ENCODE results near the gene KBTBD8.

Gene KBTBD8

DNA sequence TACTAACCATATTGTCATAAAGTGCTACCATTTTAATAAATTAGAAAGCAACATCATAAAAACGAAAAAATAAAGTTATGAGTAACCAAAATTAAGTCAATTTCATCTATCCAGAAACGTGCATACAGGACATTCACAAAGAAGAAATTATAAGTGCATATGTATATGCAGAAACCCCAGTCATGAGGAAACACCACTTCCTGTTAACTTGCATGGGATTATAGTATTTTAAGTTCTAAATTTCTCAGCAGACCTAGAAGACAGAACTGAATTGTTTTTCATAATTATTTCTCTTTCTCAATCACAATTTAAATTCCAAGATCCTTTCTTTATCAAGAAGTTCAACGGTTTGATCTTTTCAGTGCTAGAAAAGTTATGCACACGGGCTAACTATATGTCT, 1.4 kb upstream of the KBTBD8 start:
- Histone ChIP-seq H3K27ac (no peak overlapping the region), H3K9me3 (no peaks in the 10 kb centered on the region)
- no peak for TF ChIP-seq CTCF (IDR thresholded peaks at IDR 0.05)

GRCh38 chr3:66997560-66998112, 471 bp upstream of the KBTBD8 start:
- no peak for TF ChIP-seq CTCF (IDR thresholded peaks at IDR 0.05)
- Histone ChIP-seq H3K27ac (peak overlapping the region; percentile 64), H3K4me1 (ENCODE audit: control insufficient read depth in 1 of 2, insufficient read depth in 1 of 2, low read depth in 1 of 2, low read length in 1 of 2) (peaks cover 13 to 23% of the 10 kb centered on the region in 2 experiments), H3K4me3 (ENCODE audit: low read depth in 1 of 2, low read length in 1 of 2) (peak overlapping the region; percentile 74 to 83), H3K27me3 (peaks cover 24% of the 10 kb centered on the region), H3K36me3 (no peaks in the 10 kb centered on the region), H3K9me3 (no peaks in the 10 kb centered on the region)

More for the DNA sequence above, 1.4 kb upstream of the KBTBD8 start:
- H3K36me3 ChIP-seq: no peaks in the 10 kb centered on the region
- peaks cover 13 to 23% of the 10 kb centered on the region in 2 experiments for H3K4me1 ChIP-seq (ENCODE audit: control insufficient read depth in 1 of 2, insufficient read depth in 1 of 2, low read depth in 1 of 2, low read length in 1 of 2)
- H3K4me3 ChIP-seq (ENCODE audit: low read depth in 1 of 2, low read length in 1 of 2): no peak overlapping the region
- peaks cover 24% of the 10 kb centered on the region for H3K27me3 ChIP-seq

DNA sequence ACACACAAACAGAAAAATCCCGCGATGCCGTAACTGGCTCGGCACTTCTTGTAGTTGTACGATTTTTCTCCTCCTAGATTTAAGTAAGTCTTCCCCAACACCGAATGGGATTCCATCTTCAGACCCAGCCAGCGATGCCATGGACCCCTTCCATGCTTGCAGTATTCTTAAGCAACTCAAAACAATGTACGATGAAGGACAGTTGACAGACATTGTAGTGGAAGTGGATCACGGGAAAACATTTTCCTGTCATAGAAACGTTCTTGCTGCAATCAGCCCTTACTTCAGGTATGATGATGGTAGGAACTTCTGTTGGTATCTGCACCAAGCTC, 763 bp downstream of the KBTBD8 start:
- Histone ChIP-seq H3K36me3 (no peaks in the 10 kb centered on the region), H3K27me3 (peaks cover 13% of the 10 kb centered on the region), H3K9me3 (no peaks in the 10 kb centered on the region), H3K27ac (peak overlapping the region; percentile 64), H3K4me3 (ENCODE audit: low read depth in 1 of 2, low read length in 1 of 2) (peak overlapping the region; percentile 74 to 83), H3K4me1 (ENCODE audit: control insufficient read depth in 1 of 2, insufficient read depth in 1 of 2, low read depth in 1 of 2, low read length in 1 of 2) (peaks cover 13 to 23% of the 10 kb centered on the region in 2 experiments)
- TF ChIP-seq CTCF (IDR thresholded peaks at IDR 0.05): no peak

- peaks cover 8% of the 10 kb centered on the region for H3K27me3 ChIP-seq
- peaks cover 13 to 23% of the 10 kb centered on the region in 2 experiments for H3K4me1 ChIP-seq (ENCODE audit: control insufficient read depth in 1 of 2, insufficient read depth in 1 of 2, low read depth in 1 of 2, low read length in 1 of 2)
- H3K36me3 ChIP-seq: no peaks in the 10 kb centered on the region
- TF ChIP-seq CTCF (IDR thresholded peaks at IDR 0.05): no peak
- H3K9me3 ChIP-seq: no peaks in the 10 kb centered on the region
- H3K27ac ChIP-seq: no peak overlapping the region
- H3K4me3 ChIP-seq (ENCODE audit: low read depth in 1 of 2, low read length in 1 of 2): no peak overlapping the region
Measured at GRCh38 chr3:67000009-67000408, 1.9 kb downstream of the KBTBD8 start.

GRCh38 chr3:67001086-67001861, 3.2 kb downstream of the KBTBD8 start:
- Histone ChIP-seq H3K36me3 (no peaks in the 10 kb centered on the region), H3K4me3 (ENCODE audit: low read depth in 1 of 2, low read length in 1 of 2) (no peak overlapping the region), H3K9me3 (no peaks in the 10 kb centered on the region), H3K4me1 (ENCODE audit: control insufficient read depth in 1 of 2, insufficient read depth in 1 of 2, low read depth in 1 of 2, low read length in 1 of 2) (peaks cover 13 to 23% of the 10 kb centered on the region in 2 experiments), H3K27ac (no peak overlapping the region), H3K27me3 (no peaks in the 10 kb centered on the region)
- no peak for TF ChIP-seq CTCF (IDR thresholded peaks at IDR 0.05)

Measured in neutrophil (primary cell).